Epithelial cell of proximal tubule (primary cell): ENCODE measurements around the gene RGR. TPM values are rescaled to one million over a fixed set of nuclear protein-coding genes. Genes with fewer than 3 reads are reported as not detected.

Experiments
- DNase-seq: peaks from one replicate; pipeline ENCODE4 v3.0.0-alpha.2; 2011; ENCODE audit warnings: low read depth
- H3K4me3 ChIP-seq: 2 replicates; pipeline ENCODE4 v1.5.1; 2011; ENCODE audit warnings: low read depth, mild to moderate bottlenecking, low read length
- total RNA-seq: library from RNA; depleted of rRNA; stranded (reverse); fragments of >200 nt; gene quantifications from 2 replicates; pipeline ENCODE4 v1.2.3, GENCODE V29; 2015
- TF ChIP-seq, protein P1 (sequence below): conservative IDR thresholded peaks from 2 replicates; pipeline ENCODE4 v1.5.1; 2012; ENCODE audit warnings: low read depth, mild to moderate bottlenecking, low read length

The RGR gene
- total RNA-seq, 1 donor from 2014 or later = not detected

DNA sequence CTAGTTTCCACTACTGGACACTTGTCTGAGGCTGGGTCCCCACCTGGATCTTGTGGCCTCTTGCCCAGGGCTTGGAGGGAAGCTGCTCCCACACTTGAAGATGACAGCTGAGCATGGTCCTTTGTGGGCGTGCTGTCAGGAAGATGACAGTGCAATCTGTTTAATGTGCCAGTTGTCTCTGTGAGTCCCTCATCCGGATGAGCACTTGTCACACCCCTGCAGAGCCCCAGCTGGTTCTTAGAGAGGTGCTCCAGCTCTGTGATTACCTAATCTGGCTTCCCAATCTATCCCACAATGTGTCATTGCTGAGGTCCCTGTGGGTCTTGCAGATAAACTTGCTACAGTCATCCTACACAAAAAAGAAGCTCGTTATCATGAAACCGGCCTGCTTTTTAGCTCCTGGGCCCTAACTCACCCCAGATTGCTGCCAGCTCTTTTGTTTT, 48.7 kb downstream of the RGR start:
- DNase-seq = no peak
- TF ChIP-seq, protein P1, sequence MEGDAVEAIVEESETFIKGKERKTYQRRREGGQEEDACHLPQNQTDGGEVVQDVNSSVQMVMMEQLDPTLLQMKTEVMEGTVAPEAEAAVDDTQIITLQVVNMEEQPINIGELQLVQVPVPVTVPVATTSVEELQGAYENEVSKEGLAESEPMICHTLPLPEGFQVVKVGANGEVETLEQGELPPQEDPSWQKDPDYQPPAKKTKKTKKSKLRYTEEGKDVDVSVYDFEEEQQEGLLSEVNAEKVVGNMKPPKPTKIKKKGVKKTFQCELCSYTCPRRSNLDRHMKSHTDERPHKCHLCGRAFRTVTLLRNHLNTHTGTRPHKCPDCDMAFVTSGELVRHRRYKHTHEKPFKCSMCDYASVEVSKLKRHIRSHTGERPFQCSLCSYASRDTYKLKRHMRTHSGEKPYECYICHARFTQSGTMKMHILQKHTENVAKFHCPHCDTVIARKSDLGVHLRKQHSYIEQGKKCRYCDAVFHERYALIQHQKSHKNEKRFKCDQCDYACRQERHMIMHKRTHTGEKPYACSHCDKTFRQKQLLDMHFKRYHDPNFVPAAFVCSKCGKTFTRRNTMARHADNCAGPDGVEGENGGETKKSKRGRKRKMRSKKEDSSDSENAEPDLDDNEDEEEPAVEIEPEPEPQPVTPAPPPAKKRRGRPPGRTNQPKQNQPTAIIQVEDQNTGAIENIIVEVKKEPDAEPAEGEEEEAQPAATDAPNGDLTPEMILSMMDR = no peak
- H3K4me3 ChIP-seq = no peak overlapping the region

DNA sequence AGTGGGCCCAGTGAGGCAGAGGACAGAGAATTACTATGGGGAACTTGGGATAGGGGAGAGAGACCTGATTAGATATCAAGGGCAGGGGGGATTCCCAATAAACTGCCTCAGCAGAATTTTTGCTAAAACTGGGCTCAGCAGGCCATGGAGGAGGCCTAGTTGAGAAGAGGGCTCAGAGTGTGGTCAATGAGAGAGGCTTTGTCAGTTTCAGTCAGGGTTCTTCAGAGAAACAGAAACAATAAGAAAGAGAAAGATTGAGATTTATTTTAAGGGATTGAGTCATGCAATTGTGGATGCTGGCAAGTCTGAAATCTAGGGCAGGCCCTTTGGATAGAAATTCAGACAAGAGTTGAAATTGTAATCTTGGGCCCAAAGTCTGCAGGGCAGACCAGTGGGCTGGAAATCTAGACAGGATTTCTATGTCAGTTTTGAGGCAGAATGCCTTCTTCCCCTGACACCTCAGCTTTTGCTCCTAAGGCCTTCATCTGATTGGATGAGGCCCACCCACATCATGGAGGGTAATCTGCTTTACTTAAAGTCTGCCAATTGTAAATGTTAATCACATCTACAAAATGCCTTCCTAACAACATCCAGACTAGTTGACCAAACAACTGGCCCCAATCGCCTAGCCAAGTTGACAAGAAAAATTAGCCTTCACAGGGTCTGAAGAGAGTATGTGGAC, 50.1 kb downstream of the RGR start:
- TF ChIP-seq, protein P1 = no peak
- DNase-seq = no peak
- no peak overlapping the region for H3K4me3 ChIP-seq

DNA sequence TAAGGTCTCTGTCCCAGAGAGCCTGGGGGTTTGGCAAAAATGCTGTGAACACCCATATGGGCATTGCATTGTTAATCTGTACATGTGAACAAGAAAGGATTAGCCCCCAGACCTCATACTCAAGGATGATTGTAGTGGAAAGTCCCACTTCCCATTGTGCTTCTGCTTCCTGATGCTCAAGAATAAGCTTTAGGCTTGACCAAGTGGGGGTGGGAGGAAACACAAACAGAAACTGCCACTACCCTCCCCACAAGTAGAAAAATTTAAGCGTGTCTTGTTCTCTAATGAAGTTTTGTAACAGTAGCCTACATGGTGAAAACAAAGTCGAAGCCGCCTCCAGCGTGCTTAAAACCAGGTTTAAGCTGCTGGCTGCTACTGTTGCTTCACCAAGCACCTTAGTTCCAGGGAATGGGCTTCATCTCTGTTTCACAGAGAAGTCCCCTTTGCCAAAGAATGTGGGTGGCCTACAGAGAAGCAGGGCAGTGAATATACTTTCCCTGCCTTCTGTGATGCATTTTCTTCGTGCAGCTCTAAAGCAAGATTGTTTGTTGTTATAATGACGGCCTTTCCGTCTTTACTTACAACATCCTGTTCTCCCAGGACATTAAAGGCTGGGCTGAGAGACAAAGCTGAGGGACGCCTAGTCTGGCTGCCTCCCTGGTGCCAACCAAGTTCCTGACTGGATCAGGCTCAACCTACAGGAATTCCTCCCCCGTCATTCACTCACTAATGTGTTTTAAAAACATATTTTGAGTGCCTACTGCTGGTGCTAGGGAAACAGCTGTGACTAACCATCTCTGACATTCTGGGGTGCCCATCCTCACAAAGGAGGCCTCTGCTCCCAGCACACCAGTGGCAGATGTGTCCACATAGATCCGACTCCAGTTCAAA, 51.5 kb downstream of the RGR start:
- no peak overlapping the region for H3K4me3 ChIP-seq

DNA sequence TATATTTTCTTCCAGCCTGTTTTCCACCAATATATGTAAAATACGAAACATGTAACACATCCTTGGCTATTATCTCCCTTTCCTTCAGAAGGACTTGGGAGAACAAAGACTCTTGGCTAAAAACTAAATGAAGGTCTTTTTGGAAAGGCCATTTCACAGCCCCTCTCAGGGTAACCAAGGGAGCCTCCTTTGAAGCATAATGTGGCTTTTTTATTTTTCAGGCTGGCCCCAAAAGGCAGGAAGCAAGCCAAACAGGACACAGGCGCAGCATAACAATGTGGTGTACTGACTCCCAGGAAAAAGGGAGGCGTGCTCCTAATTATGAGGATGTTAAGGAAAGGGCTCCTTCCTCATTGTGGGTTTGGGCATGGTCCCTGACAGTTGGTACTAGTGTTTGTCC, 53.2 kb downstream of the RGR start:
- no peak for DNase-seq
- no peak overlapping the region for H3K4me3 ChIP-seq
- TF ChIP-seq, protein P1 = no peak

More for the DNA sequence above, 51.5 kb downstream of the RGR start:
- no peak for DNase-seq
- TF ChIP-seq, protein P1 = no peak

DNA sequence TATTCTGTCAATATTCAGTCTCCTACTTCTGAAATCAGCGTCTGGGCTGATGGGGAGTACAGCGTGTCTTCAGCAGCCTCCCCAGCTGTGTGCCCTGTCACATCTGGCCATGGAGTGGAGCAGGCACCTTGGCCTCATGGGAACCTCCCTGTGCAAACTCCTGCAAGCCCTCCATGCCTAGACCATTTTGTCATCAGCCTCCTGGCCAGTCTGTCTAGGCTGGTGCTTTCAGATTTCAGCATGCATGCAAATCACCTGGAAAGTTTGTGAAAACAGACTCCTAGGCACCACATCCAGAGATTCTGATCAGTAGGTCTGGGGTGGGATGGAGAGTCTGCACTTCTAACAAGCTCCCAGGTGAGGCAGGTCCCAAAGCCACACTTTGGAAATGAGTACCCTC, 57.4 kb downstream of the RGR start:
- no peak for DNase-seq
- TF ChIP-seq, protein P1 = no peak
- H3K4me3 ChIP-seq = no peak overlapping the region

DNA sequence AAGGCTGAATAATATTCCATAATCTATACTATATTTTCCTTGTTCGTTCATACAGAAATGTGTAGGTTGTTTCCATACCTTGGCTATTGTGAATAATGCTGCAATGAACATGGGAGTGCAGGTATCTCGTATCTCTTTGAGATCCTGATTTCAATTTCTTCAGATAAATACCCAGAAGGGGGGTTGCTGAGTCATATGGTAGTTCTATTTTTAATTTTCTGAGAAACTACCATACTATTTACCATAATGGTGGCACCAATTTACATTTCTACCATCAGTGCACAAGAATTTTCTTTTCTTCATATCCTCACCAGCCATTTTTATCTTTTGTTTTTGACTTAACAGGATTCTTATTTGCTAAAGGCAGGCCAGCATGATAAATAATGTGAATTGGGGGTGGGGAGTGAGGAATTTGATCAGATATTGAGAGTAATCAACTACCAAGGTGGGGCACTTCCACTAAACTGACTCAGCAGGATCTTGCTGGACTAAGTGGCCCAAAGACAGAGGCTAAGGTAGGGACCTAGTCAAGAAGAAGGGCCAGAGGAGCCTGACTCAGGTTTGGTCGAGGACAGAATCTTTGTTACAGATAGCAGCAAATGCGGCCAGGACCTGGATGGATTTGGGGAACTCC, 62.0 kb downstream of the RGR start:
- TF ChIP-seq, protein P1 = no peak
- DNase-seq = no peak
- no peak overlapping the region for H3K4me3 ChIP-seq
